ENCODE data around the gene RHOF.

The RHOF gene

DNA sequence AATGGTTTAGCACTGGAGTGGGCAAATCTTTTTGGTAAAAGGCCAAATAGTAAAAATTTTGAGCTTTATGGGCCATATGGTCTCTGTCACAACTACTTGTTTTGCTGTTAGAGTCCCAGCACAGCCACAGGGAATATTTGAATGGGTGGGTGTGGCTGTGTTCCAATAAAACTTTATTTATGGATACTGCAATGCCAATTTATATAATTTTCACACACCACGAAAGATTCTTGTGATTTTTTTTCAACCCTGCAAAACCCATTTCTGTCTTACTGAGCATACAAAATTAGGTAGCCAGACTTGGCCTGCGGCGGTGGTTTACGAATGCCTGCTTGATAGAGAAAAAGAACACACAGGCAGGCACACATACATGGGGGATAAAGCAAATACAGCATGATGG is 52.6 kb downstream of the RHOF start:
- DNase-seq: no peak

DNA sequence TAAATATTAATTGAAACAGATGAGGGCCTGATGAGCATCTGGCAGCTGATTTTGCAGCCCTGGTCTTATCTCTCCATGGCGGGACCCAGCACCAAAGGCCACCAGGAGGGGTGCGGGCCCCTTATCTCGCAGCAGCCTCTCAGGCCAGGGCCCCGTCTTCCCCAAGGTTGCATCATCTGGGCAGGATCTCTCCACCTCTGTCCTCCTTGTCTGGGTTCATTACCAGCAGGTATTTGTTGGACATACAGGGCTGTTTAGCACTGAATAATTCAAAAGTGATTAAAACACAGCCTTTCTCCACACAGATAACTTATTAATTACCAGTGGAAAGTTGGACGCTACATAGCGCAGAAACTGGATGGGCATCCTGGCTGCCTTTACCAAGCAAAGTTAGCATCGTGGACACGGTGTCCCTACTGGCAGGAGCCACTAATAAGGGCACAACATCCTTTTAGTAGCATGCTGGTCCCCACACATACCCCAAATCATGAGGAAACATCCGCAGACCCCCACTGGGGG is 55.1 kb downstream of the RHOF start:
- DNase-seq: no peak

DNA sequence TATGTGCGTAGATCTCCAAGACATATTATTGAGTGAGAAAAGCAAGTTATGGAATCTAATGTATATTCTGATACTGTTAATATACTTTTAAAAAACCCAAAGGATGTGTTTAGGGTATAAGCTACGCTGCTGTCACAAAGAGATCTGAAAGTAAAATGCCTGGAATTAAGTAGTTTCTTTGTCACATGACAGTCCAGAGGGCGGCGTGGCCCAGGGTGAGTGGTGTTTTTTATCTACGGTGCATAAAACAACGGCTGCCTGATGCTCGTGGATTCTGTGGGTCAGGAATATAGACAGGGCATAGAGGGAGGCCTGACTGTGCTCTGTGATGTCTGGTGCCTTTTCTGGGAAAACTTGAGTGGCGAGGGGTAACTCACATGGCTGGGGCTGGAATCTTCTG is 59.6 kb downstream of the RHOF start:
- DNase-seq: no peak

DNA sequence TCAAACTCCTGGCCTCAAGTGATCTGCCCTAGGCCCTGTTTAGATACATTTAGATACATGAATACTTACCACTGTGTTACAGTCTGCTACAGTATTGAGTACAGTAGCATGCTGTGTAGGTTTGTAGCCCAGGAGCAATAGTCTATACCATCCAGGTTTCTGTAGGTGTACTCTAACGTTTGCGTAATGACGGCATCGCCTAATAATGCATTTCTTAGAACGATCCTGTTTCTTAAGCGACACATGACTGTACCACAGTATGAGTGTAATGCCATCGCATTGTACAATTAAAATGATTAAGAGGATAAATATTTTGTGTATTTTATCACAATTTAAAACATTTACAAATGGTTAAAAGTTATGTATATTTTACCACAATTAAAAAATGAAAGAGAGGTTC is 62.0 kb downstream of the RHOF start:
- DNase-seq: no peak

DNA sequence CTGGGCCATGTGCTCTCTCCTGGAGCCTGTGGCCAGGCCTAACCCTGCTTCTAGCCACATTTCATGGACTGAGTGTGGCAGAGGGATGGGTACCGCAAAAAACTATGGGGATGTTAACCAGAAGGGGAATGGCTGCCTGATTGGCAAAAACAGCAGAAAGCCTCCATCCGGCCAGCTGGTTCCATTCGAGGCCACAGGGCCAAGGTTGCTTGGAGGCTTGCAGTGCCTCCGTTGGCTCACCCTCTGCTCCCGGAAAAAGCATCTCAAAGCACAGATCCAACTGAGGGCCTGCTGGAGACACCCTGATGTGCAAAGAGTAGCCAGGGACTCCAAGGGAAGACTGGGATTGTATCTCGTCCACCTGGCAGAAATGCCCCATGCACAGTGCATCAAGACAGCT is 64.5 kb downstream of the RHOF start:
- DNase-seq: no peak

All from activated effector memory CD4-positive, alpha-beta T cell treated with Interleukin-2 at 50 U/mL for 16 hours (primary cell).